Neutrophil (primary cell): Measurements from ENCODE around the gene PHGDH.

Experiments used
- H3K27ac ChIP-seq: fragments of 200-600 bp; sonication (generic); 2 replicates; pipeline ENCODE4 v1.5.1; 2016; ENCODE audit warnings: mild to moderate bottlenecking, moderate library complexity
- H3K27me3 ChIP-seq: fragments of 200-600 bp; sonication (generic); 2 replicates; pipeline ENCODE4 v1.6.0; 2016; ENCODE audit warnings: mild to moderate bottlenecking
- H3K36me3 ChIP-seq: fragments of 200-600 bp; sonication (generic); 2 replicates; pipeline ENCODE4 v1.5.1; 2017
- H3K4me1 ChIP-seq, 2 experiments: fragments of 200-600 bp in 1 of 2; sonication (generic) in 1 of 2; 1 replicate in 1 of 2; 2 replicates in 1 of 2; pipeline versions ENCODE4 v1.5.1 to v1.6.1; 2013 to 2016; ENCODE audit warnings: low read depth in 1 of 2, low read length in 1 of 2, mild to moderate bottlenecking in 1 of 2, moderate library complexity in 1 of 2; ENCODE audit not compliant: control insufficient read depth in 1 of 2, insufficient read depth in 1 of 2
- H3K4me3 ChIP-seq, 2 experiments: fragments of 200-600 bp in 1 of 2; sonication (generic) in 1 of 2; 1 replicate in 1 of 2; 2 replicates in 1 of 2; pipeline ENCODE4 v1.5.1; 2013 to 2016; ENCODE audit warnings: low read depth in 1 of 2, low read length in 1 of 2, mild to moderate bottlenecking in 1 of 2, moderate library complexity in 1 of 2
- H3K9me3 ChIP-seq: fragments of 200-600 bp; sonication (generic); 2 replicates; pipeline ENCODE4 v1.5.1; 2016
- TF ChIP-seq, protein P1 (sequence below): fragments of 200-600 bp; sonication (generic); IDR thresholded peaks from 2 replicates; pipeline ENCODE4 v1.5.1; 2016; ENCODE audit warnings: antibody characterized with exemption

PHGDH gene

DNA sequence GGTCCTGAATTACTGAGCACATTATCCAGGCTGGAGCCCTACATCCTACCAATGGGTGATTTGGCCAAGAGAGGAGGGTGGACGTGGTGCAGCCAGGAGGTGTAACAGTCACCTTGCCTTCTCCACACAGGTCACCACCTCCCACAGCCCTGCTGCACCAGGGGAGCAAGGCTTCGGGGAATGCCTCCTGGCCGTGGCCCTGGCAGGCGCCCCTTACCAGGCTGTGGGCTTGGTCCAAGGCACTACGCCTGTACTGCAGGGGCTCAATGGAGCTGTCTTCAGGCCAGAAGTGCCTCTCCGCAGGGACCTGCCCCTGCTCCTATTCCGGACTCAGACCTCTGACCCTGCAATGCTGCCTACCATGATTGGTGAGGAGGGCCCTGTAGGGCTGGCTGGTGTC lies 30.9 kb downstream of the PHGDH start:
- H3K36me3 ChIP-seq = no peaks in the 10 kb centered on the region
- H3K4me3 ChIP-seq = no peak overlapping the region
- no peaks in the 10 kb centered on the region for H3K27me3 ChIP-seq
- TF ChIP-seq, protein P1, sequence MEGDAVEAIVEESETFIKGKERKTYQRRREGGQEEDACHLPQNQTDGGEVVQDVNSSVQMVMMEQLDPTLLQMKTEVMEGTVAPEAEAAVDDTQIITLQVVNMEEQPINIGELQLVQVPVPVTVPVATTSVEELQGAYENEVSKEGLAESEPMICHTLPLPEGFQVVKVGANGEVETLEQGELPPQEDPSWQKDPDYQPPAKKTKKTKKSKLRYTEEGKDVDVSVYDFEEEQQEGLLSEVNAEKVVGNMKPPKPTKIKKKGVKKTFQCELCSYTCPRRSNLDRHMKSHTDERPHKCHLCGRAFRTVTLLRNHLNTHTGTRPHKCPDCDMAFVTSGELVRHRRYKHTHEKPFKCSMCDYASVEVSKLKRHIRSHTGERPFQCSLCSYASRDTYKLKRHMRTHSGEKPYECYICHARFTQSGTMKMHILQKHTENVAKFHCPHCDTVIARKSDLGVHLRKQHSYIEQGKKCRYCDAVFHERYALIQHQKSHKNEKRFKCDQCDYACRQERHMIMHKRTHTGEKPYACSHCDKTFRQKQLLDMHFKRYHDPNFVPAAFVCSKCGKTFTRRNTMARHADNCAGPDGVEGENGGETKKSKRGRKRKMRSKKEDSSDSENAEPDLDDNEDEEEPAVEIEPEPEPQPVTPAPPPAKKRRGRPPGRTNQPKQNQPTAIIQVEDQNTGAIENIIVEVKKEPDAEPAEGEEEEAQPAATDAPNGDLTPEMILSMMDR = no peak
- no peaks in the 10 kb centered on the region for H3K9me3 ChIP-seq
- H3K4me1 ChIP-seq = no peaks in the 10 kb centered on the region
- H3K27ac ChIP-seq = no peak overlapping the region

- TF ChIP-seq, protein P1 = no peak
- no peak overlapping the region for H3K4me3 ChIP-seq
These were observed 31.6 kb downstream of the PHGDH start for GRCh38 chr1:119743308-119743707.

DNA sequence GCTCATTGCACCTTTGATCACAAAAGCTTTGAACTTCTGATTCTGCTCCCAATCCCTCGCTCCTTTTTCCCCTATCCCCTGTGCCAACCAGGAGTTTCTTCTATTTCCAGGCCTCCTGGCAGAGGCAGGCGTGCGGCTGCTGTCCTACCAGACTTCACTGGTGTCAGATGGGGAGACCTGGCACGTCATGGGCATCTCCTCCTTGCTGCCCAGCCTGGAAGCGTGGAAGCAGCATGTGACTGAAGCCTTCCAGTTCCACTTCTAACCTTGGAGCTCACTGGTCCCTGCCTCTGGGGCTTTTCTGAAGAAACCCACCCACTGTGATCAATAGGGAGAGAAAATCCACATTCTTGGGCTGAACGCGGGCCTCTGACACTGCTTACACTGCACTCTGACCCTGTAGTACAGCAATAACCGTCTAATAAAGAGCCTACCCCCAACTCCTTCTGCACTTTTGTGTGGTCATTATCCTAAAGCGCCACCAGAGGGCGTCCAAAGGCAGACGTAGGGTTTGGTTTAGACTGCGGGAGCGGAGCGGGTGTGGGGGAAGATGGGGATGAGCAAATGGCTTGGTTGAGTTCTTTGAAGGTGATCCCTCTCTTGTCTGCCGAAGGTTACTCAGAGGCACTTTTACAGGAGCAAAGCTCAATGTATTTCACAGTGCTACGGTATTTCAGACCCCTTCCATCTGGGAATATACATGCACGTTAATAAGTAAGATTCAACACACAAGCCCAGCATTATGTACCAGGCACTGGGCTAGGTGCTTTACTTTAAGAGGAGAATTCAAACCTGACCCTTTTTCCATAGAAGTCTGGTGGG lies 32.3 kb downstream of the PHGDH start:
- Histone ChIP-seq H3K27ac (no peak overlapping the region), H3K36me3 (no peaks in the 10 kb centered on the region), H3K27me3 (no peaks in the 10 kb centered on the region), H3K4me1 (no peaks in the 10 kb centered on the region), H3K9me3 (no peaks in the 10 kb centered on the region), H3K4me3 (no peak overlapping the region)
- TF ChIP-seq, protein P1 = peak; percentile 53

More at GRCh38 chr1:119743308-119743707, 31.6 kb downstream of the PHGDH start:
- H3K27me3 ChIP-seq = no peaks in the 10 kb centered on the region
- H3K27ac ChIP-seq = no peak overlapping the region
- H3K9me3 ChIP-seq = no peaks in the 10 kb centered on the region
- H3K36me3 ChIP-seq = no peaks in the 10 kb centered on the region
- H3K4me1 ChIP-seq = no peaks in the 10 kb centered on the region

GRCh38 chr1:119744598-119744942 lies 32.8 kb downstream of the PHGDH start:
- Histone ChIP-seq H3K9me3 (no peaks in the 10 kb centered on the region), H3K27me3 (no peaks in the 10 kb centered on the region), H3K27ac (no peak overlapping the region), H3K4me3 (no peak overlapping the region), H3K4me1 (no peaks in the 10 kb centered on the region), H3K36me3 (no peaks in the 10 kb centered on the region)
- TF ChIP-seq, protein P1 = no peak

DNA sequence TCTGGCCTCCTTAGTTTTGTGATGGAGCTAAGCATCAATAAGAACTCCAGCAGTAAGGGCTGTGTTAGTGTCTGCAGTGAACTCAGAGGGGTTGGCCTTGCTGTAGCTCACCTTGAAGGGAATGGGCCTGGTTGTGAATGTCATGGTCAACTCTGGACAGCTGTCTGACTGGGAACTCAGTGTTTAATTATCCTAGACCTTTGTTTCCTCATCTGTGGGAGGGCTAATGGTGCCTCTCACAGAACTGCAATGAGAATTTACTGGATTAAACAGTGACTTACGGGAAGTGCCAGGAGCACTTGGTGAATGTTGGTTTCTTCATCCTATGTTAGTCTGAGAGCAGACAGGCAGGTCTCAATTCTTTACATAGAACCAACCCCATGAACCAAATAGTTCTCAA lies 33.3 kb downstream of the PHGDH start:
- H3K9me3 ChIP-seq = no peaks in the 10 kb centered on the region

More for the DNA sequence above, 33.3 kb downstream of the PHGDH start:
- no peaks in the 10 kb centered on the region for H3K36me3 ChIP-seq
- no peak overlapping the region for H3K4me3 ChIP-seq
- no peaks in the 10 kb centered on the region for H3K4me1 ChIP-seq
- TF ChIP-seq, protein P1 = no peak
- H3K27me3 ChIP-seq = no peaks in the 10 kb centered on the region
- H3K27ac ChIP-seq = no peak overlapping the region
